ENCODE results near the gene GMDS. TPM values are rescaled to one million over a fixed set of nuclear protein-coding genes. Genes with fewer than 3 reads are reported as not detected.

GMDS gene
- total RNA-seq, 1 experiment from 2014 or later, result 35.0 TPM

GRCh38 chr6:1639430-1639829, 606.0 kb downstream of the GMDS start (continued):
- TF ChIP-seq, protein P1, sequence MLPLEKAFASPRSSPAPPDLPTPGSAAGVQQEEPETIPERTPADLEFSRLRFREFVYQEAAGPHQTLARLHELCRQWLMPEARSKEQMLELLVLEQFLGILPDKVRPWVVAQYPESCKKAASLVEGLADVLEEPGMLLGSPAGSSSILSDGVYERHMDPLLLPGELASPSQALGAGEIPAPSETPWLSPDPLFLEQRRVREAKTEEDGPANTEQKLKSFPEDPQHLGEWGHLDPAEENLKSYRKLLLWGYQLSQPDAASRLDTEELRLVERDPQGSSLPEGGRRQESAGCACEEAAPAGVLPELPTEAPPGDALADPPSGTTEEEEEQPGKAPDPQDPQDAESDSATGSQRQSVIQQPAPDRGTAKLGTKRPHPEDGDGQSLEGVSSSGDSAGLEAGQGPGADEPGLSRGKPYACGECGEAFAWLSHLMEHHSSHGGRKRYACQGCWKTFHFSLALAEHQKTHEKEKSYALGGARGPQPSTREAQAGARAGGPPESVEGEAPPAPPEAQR (CRISPR knock-in tag; IDR thresholded peaks at IDR 0.05), result no peak
- TF ChIP-seq NR1H2 (CRISPR knock-in tag; IDR thresholded peaks at IDR 0.05), result no peak
- no peak for TF ChIP-seq ATF2 (CRISPR knock-in tag; IDR thresholded peaks at IDR 0.05; ENCODE audit: borderline replicate concordance, low read depth)
- no peak for TF ChIP-seq RELA (CRISPR knock-in tag; IDR thresholded peaks at IDR 0.05; ENCODE audit: borderline replicate concordance)
- TF ChIP-seq NFYB (CRISPR knock-in tag; conservative IDR thresholded peaks at IDR 0.05; ENCODE audit: low read depth), result no peak
- no peak for TF ChIP-seq FOXJ3 (CRISPR knock-in tag; IDR thresholded peaks at IDR 0.05; ENCODE audit: borderline replicate concordance)
- TF ChIP-seq ZNF317 (CRISPR knock-in tag; IDR thresholded peaks at IDR 0.05; ENCODE audit: borderline replicate concordance, low read depth), result no peak

- ChIA-PET CTCF (no interaction called here), POLR2A (no interaction called here)
- Mint-ChIP-seq H3K9me3 (no peaks in the 10 kb centered on the region), H3K4me1 (peaks cover 2% of the 10 kb centered on the region; the same call in 1 of the 2 replicates), H3K27me3 (ENCODE audit: low read depth) (no peaks in the 10 kb centered on the region; the same call in 1 of the 2 replicates), H3K4me3 (no peak overlapping the region), H3K36me3 (no peaks in the 10 kb centered on the region), H3K27ac (no peak overlapping the region)
- no peak for ATAC-seq
- DNase-seq (ENCODE audit: low spot score), result no peak
- TF ChIP-seq KAT7 (CRISPR knock-in tag; IDR thresholded peaks at IDR 0.05; ENCODE audit: borderline replicate concordance) (no peak), SMAD4 (CRISPR knock-in tag; IDR thresholded peaks at IDR 0.05) (no peak), AR (CRISPR knock-in tag; IDR thresholded peaks at IDR 0.05) (no peak), CREM (CRISPR knock-in tag; IDR thresholded peaks at IDR 0.05) (no peak), CDX4 (CRISPR knock-in tag; IDR thresholded peaks at IDR 0.05; ENCODE audit: borderline replicate concordance) (no peak), ZNF396 (CRISPR knock-in tag; IDR thresholded peaks at IDR 0.05; ENCODE audit: borderline replicate concordance) (no peak)
- TF ChIP-seq, protein P2, sequence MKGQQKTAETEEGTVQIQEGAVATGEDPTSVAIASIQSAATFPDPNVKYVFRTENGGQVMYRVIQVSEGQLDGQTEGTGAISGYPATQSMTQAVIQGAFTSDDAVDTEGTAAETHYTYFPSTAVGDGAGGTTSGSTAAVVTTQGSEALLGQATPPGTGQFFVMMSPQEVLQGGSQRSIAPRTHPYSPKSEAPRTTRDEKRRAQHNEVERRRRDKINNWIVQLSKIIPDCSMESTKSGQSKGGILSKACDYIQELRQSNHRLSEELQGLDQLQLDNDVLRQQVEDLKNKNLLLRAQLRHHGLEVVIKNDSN (CRISPR knock-in tag; IDR thresholded peaks at IDR 0.05), result no peak
- TF ChIP-seq, protein P3, sequence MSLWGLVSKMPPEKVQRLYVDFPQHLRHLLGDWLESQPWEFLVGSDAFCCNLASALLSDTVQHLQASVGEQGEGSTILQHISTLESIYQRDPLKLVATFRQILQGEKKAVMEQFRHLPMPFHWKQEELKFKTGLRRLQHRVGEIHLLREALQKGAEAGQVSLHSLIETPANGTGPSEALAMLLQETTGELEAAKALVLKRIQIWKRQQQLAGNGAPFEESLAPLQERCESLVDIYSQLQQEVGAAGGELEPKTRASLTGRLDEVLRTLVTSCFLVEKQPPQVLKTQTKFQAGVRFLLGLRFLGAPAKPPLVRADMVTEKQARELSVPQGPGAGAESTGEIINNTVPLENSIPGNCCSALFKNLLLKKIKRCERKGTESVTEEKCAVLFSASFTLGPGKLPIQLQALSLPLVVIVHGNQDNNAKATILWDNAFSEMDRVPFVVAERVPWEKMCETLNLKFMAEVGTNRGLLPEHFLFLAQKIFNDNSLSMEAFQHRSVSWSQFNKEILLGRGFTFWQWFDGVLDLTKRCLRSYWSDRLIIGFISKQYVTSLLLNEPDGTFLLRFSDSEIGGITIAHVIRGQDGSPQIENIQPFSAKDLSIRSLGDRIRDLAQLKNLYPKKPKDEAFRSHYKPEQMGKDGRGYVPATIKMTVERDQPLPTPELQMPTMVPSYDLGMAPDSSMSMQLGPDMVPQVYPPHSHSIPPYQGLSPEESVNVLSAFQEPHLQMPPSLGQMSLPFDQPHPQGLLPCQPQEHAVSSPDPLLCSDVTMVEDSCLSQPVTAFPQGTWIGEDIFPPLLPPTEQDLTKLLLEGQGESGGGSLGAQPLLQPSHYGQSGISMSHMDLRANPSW (CRISPR knock-in tag; conservative IDR thresholded peaks at IDR 0.05; ENCODE audit: low read depth), result no peak
Observed at GRCh38 chr6:1636971-1637871, 608.2 kb downstream of the GMDS start.

Data from WTC11 (cell line).